Kidney (tissue), 14 donors: Measurements from ENCODE around the gene HSP90AA1. TPM values are rescaled to one million over a fixed set of nuclear protein-coding genes. Genes with fewer than 3 reads are reported as not detected.
A peak's percentile ranks its signal among the peaks of the same experiment; 100 is the strongest.
"Not testable (repeated sequence)": the region's sequence is repeated elsewhere in the genome, so short reads cannot be mapped to it uniquely, and the experiment has no call there.

Experiments
- DNase-seq, 5 donors: peaks; one replicate each; pipeline ENCODE4 v3.0.0-alpha.2; 2013 to 2020
- FAIRE-seq: peaks from 2 replicates; lab custom pipeline; 2012; peaks lifted over from hg19 to GRCh38; lab: Jason Lieb, UNC
- H3K27ac ChIP-seq, 2 donors: one replicate each; pipeline ENCODE4 v1.7.0; 2013; ENCODE audit warnings: low read depth in 2 of 2, low read length in 2 of 2, inconsistent platforms in 1 of 2
- H3K27me3 ChIP-seq: one replicate; pipeline ENCODE4 v1.7.1; 2013; ENCODE audit warnings: low read length, inconsistent platforms; ENCODE audit not compliant: control insufficient read depth, insufficient read depth
- H3K36me3 ChIP-seq, 3 donors: one replicate each; pipeline versions ENCODE4 v1.7.0 to v1.7.1; 2013; ENCODE audit warnings: low read length in 3 of 3, control low read depth in 1 of 3, inconsistent platforms in 1 of 3; ENCODE audit not compliant: insufficient read depth in 3 of 3, control insufficient read depth in 2 of 3
- H3K4me1 ChIP-seq, 3 donors: one replicate each; pipeline versions ENCODE4 v1.7.0 to v1.7.1; 2013; ENCODE audit warnings: low read length in 3 of 3, inconsistent platforms in 1 of 3, low read depth in 1 of 3; ENCODE audit not compliant: control insufficient read depth in 2 of 3, insufficient read depth in 2 of 3
- H3K4me3 ChIP-seq, 3 donors: one replicate each; pipeline versions ENCODE4 v1.7.0 to v1.8.1; 2013; ENCODE audit warnings: low read length in 3 of 3, control low read depth in 1 of 3, inconsistent platforms in 1 of 3
- H3K9ac ChIP-seq, 3 donors: one replicate each; pipeline versions ENCODE4 v1.7.0 to v1.7.1; 2013; ENCODE audit warnings: low read length in 3 of 3, control low read depth in 1 of 3, inconsistent platforms in 1 of 3
- H3K9me3 ChIP-seq, 3 donors: one replicate each; pipeline versions ENCODE4 v1.7.0 to v1.7.1; 2013; ENCODE audit warnings: low read length in 3 of 3, control low read depth in 1 of 3, inconsistent platforms in 1 of 3; ENCODE audit not compliant: control insufficient read depth in 2 of 3, insufficient read depth in 1 of 3
- intact Hi-C: fragments of 100-400 bp; cut with DNase I; formaldehyde crosslinking; loops from one replicate; pipeline ENCODE4 v1.11.1; 2022
- polyA plus RNA-seq: library from polyadenylated mRNA; stranded (reverse); fragments of 350-450 nt; fragmentation: Illumina TruSeq; extraction: RNeasy Lipid Tissue Mini Kit (QIAGEN cat#74804); gene quantifications from one replicate; pipeline ENCODE4 v1.2.3, GENCODE V29; 2014; ENCODE audit warnings: low read depth, low replicate concordance; ENCODE audit not compliant: insufficient read depth
- total RNA-seq: library from RNA; stranded (reverse); fragmentation: NEBNext Ultra II Directional; extraction: Animal tissue kit (Norgen Biotek cat#: 25700); gene quantifications from one replicate; pipeline ENCODE4 v1.2.1, GENCODE V29; 2021
- TF ChIP-seq, protein P1 (sequence below): IDR thresholded peaks from 3 replicates; pipeline ENCODE4 v1.5.1; 2012; ENCODE audit warnings: mild to moderate bottlenecking, moderate library complexity, borderline replicate concordance; ENCODE audit not compliant: insufficient read depth; ENCODE audit errors: extremely low read depth
- donor health status: control.
- donor health status: control.
- donor health status: control.
- donor health status: control.
- donor health status: control.
- donor health status: DM: yes; HTN: yes; CAD: no.
- donor health status: Normal renal cell carcinoma (clear cell type).

HSP90AA1 gene
- total and polyA plus RNA-seq, 2 donors from 2014 or later, result 409 to 455 TPM

DNA sequence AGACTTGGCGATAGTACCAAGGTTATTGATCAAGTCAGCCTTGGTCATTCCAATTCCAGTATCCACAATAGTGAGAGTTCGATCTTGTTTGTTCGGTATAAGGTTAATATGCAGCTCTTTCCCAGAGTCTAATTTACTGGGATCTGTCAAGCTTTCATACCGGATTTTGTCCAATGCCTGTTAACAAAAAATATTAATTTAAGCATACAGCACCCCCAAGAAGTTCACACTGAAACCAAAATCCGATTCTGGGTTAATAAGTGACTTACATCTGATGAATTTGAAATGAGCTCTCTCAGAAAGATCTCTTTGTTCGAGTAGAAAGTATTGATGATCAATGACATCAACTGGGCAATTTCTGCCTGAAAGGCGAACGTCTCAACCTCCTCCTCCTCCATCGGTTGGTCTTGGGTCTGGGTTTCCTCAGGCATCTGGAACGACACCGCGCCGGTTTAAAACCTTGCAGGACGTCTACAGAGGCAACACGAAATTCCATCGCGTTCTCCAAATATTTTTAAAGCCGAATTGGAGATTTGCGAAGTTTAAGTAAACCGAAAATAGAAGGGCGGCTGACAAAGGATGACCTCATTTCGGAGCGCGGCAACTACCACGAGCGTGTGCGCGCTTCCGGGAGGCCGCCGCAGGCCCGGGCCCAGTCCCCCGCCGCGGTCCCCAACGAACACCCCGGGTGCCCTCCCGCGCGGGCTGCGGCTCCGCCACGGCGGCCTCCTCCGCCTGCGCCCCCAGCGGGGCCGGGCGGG is 716 bp downstream of the HSP90AA1 start:
- H3K27me3 ChIP-seq, result no peaks in the 10 kb centered on the region
- no peaks in the 10 kb centered on the region for H3K9me3 ChIP-seq
- peak in 4 of 5 donors; percentile 43 to 83 (median 67) for DNase-seq
- TF ChIP-seq, protein P1, sequence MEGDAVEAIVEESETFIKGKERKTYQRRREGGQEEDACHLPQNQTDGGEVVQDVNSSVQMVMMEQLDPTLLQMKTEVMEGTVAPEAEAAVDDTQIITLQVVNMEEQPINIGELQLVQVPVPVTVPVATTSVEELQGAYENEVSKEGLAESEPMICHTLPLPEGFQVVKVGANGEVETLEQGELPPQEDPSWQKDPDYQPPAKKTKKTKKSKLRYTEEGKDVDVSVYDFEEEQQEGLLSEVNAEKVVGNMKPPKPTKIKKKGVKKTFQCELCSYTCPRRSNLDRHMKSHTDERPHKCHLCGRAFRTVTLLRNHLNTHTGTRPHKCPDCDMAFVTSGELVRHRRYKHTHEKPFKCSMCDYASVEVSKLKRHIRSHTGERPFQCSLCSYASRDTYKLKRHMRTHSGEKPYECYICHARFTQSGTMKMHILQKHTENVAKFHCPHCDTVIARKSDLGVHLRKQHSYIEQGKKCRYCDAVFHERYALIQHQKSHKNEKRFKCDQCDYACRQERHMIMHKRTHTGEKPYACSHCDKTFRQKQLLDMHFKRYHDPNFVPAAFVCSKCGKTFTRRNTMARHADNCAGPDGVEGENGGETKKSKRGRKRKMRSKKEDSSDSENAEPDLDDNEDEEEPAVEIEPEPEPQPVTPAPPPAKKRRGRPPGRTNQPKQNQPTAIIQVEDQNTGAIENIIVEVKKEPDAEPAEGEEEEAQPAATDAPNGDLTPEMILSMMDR, result no peak
- peaks cover 0 to 22% (median 20%) of the 10 kb centered on the region in 3 donors for H3K4me1 ChIP-seq
- FAIRE-seq, result no peak
- H3K27ac ChIP-seq, result peak overlapping the region; percentile 100
- peak overlapping the region; percentile 79 to 92 (median 88) for H3K4me3 ChIP-seq
- H3K36me3 ChIP-seq, result peaks cover 29 to 47% (median 34%) of the 10 kb centered on the region in 3 donors
- H3K9ac ChIP-seq, result peak overlapping the region; percentile 82 to 97 (median 95)
- intact Hi-C loops, result no loop called here

DNA sequence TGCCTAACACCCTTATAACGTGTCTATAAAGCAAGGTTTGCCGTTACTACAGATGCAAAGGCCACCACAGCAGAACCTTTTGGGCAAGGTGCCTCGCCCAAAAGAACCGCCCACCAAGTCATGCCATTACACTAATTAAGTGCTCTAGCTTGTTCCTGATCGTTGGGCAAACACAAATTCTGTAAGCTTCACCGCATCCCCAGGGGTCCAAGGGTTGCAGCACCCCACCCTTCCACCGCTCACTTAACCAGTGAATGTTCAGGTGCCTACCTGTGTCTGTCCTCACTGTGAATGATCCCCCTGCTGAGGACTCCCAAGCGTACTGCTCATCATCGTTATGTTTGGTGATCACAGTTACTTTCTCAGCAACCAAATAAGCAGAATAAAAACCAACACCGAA is 1.4 kb downstream of the HSP90AA1 start:
- peak overlapping the region; percentile 79 to 92 (median 88) for H3K4me3 ChIP-seq
- FAIRE-seq, result no peak
- H3K27me3 ChIP-seq, result no peaks in the 10 kb centered on the region
- peaks cover 36 to 53% (median 40%) of the 10 kb centered on the region in 3 donors for H3K36me3 ChIP-seq
- H3K4me1 ChIP-seq, result peaks cover 0 to 22% (median 20%) of the 10 kb centered on the region in 3 donors
- intact Hi-C loops, result no loop called here
- peak in 2 of 5 donors; percentile 14 to 17 for DNase-seq
- no peaks in the 10 kb centered on the region for H3K9me3 ChIP-seq
- H3K27ac ChIP-seq, result peak overlapping the region; percentile 15 to 100
- peak overlapping the region; percentile 82 to 97 (median 95) for H3K9ac ChIP-seq
- TF ChIP-seq, protein P1, result no peak

DNA sequence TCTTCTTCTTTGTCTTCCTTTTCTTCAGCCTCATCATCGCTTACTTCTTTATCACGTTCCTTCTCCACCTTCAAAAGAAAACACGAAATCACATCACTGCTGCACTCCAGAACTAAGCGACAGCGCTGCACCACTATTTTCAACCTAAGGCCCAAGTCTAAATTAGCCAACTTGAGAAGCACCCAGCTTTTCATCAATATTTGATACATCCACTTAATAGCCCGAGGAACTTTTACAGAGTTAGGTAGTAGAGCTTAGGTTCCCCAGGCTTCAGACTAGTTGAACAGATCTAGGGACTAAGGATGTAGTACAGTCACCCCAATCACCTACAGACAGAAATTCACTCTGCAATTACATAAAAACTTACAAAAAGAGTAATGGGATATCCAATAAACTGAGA is 1.9 kb downstream of the HSP90AA1 start:
- Histone ChIP-seq H3K4me3 (peak overlapping the region in 2 of 3 donors; percentile 88 to 92), H3K4me1 (peaks cover 0 to 22% (median 20%) of the 10 kb centered on the region in 3 donors), H3K36me3 (peaks cover 36 to 58% (median 45%) of the 10 kb centered on the region in 3 donors), H3K27me3 (no peaks in the 10 kb centered on the region), H3K9ac (peak overlapping the region in 2 of 3 donors; percentile 95 to 97), H3K27ac (no peak overlapping the region), H3K9me3 (no peaks in the 10 kb centered on the region)
- TF ChIP-seq, protein P1, result no peak
- intact Hi-C loops, result no loop called here
- DNase-seq (no peak), FAIRE-seq (no peak)

DNA sequence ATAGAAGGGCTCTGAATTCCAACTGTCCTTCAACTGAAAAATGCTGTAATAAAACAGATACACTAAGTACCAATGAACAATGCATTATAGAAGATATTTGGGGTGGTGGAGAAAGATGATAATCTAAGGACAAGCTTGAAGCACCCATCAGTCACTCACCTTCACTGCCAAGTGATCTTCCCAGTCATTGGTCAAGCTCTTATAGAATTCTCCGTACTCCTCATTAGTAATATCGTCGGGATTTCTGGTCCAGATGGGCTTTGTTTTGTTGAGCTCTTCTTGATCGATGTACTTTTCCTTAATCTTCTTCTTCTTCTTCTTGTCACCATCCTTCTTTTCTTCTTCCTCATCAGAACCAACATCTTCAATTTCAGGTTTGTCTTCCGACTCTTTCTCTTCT is 2.3 kb downstream of the HSP90AA1 start:
- peak overlapping the region in 1 of 3 donors; percentile 1 for H3K9ac ChIP-seq
- peak overlapping the region in 2 of 3 donors; percentile 88 to 92 for H3K4me3 ChIP-seq
- H3K36me3 ChIP-seq, result peaks cover 38 to 62% (median 48%) of the 10 kb centered on the region in 3 donors
- H3K27me3 ChIP-seq, DNase-seq, FAIRE-seq, intact Hi-C loops, H3K9me3 ChIP-seq, H3K27ac ChIP-seq: not testable (repeated sequence)
- H3K4me1 ChIP-seq, result peaks cover 0 to 22% (median 20%) of the 10 kb centered on the region in 3 donors
